Astrocyte of the hippocampus (primary cell): Measurements from ENCODE around the gene ELP1.
"Not testable (repeated sequence)": the region's sequence is repeated elsewhere in the genome, so short reads cannot be mapped to it uniquely, and the experiment has no call there.

Source experiments
- DNase-seq: peaks from one replicate; pipeline ENCODE4 v3.0.0; 2011; ENCODE audit warnings: low read depth, low spot score

Gene ELP1

GRCh38 chr9:108854641-108855528 is 79.0 kb downstream of the ELP1 start:
- DNase-seq, result no peak

GRCh38 chr9:108854094-108854493 is 79.8 kb downstream of the ELP1 start:
- DNase-seq, result no peak

- no peak for DNase-seq
These were observed 81.8 kb downstream of the ELP1 start for GRCh38 chr9:108852079-108852478.

GRCh38 chr9:108851138-108851537 is 82.8 kb downstream of the ELP1 start:
- DNase-seq, result no peak

- peak; percentile 39 for DNase-seq
These were observed 83.5 kb downstream of the ELP1 start for GRCh38 chr9:108850293-108850897.

GRCh38 chr9:108848296-108848695 is 85.6 kb downstream of the ELP1 start:
- DNase-seq, result not testable (repeated sequence)

- no peak for DNase-seq
These were observed 88.0 kb downstream of the ELP1 start for GRCh38 chr9:108845947-108846346.

GRCh38 chr9:108845507-108845906 is 88.4 kb downstream of the ELP1 start:
- no peak for DNase-seq

GRCh38 chr9:108844856-108845255 is 89.1 kb downstream of the ELP1 start:
- DNase-seq, result no peak

- no peak for DNase-seq
These were observed 89.5 kb downstream of the ELP1 start for GRCh38 chr9:108844391-108844790.

- no peak for DNase-seq
These were observed 91.2 kb downstream of the ELP1 start for GRCh38 chr9:108842610-108843295.

GRCh38 chr9:108839561-108839960 is 94.4 kb downstream of the ELP1 start:
- DNase-seq, result not testable (repeated sequence)

GRCh38 chr9:108838017-108838416 is 95.9 kb downstream of the ELP1 start:
- no peak for DNase-seq

GRCh38 chr9:108837530-108837929 is 96.4 kb downstream of the ELP1 start:
- no peak for DNase-seq

GRCh38 chr9:108836781-108837180 is 97.1 kb downstream of the ELP1 start:
- DNase-seq, result peak; percentile 44

GRCh38 chr9:108836319-108836718 is 97.6 kb downstream of the ELP1 start:
- DNase-seq, result no peak

- DNase-seq, result no peak
These were observed 98.1 kb downstream of the ELP1 start for GRCh38 chr9:108835831-108836230.

GRCh38 chr9:108834959-108835665 is 98.8 kb downstream of the ELP1 start:
- no peak for DNase-seq

- no peak for DNase-seq
These were observed 101.8 kb downstream of the ELP1 start for GRCh38 chr9:108832179-108832500.

GRCh38 chr9:108831496-108832178 is 102.3 kb downstream of the ELP1 start:
- DNase-seq, result no peak

GRCh38 chr9:108830272-108830671 is 103.7 kb downstream of the ELP1 start:
- no peak for DNase-seq
